GM21390 (cell line): Measurements from ENCODE around the gene POLR2I.

Experiments used
- ATAC-seq: cut with Tn5 transposase; IDR thresholded peaks from one replicate; pipeline ENCODE4 v1.9.1; 2021; ENCODE audit not compliant: unreplicated experiment

Gene POLR2I

GRCh38 chr19:36114721-36115452, at the start of gene POLR2I:
Gene POLR2I (minus strand): TSS chr19:36114875. CDS start chr19:36114856, 19 bp downstream.
- peak; percentile 75 for ATAC-seq

- ATAC-seq = no peak
Observed at GRCh38 chr19:36163813-36164212, 49.1 kb upstream of the POLR2I start.

- no peak for ATAC-seq
Observed at GRCh38 chr19:36160821-36161596, 46.3 kb upstream of the POLR2I start.

- no peak for ATAC-seq
Observed at GRCh38 chr19:36153126-36153525, 38.5 kb upstream of the POLR2I start.

GRCh38 chr19:36152352-36153091, 37.8 kb upstream of the POLR2I start, which contains the start of gene COX7A1:
Gene COX7A1 (minus strand): TSS chr19:36152447. CDS start chr19:36152407, 40 bp downstream.
- ATAC-seq = no peak

GRCh38 chr19:36152019-36152351, 37.3 kb upstream of the POLR2I start:
- no peak for ATAC-seq

- ATAC-seq = no peak
Observed at GRCh38 chr19:36151144-36152018, 36.7 kb upstream of the POLR2I start.

GRCh38 chr19:36150586-36150985, 35.9 kb upstream of the POLR2I start:
- no peak for ATAC-seq

GRCh38 chr19:36149673-36150406, 35.2 kb upstream of the POLR2I start:
- ATAC-seq = no peak

- ATAC-seq = no peak
Observed at GRCh38 chr19:36144624-36145023, 29.9 kb upstream of the POLR2I start.

GRCh38 chr19:36142496-36142895, 27.8 kb upstream of the POLR2I start:
- ATAC-seq = no peak

- ATAC-seq = no peak
Observed at GRCh38 chr19:36142046-36142445, 27.4 kb upstream of the POLR2I start.

GRCh38 chr19:36141039-36141927, 26.6 kb upstream of the POLR2I start:
- ATAC-seq = no peak

- ATAC-seq = peak; percentile 10
Observed at GRCh38 chr19:36140304-36141038, 25.8 kb upstream of the POLR2I start.

GRCh38 chr19:36139473-36140303, 25.0 kb upstream of the POLR2I start, which contains the start of gene CAPNS1:
Gene CAPNS1 (plus strand): TSS chr19:36140066. CDS start chr19:36141012, 946 bp downstream.
- ATAC-seq = peak; percentile 77

GRCh38 chr19:36139120-36139472, 24.4 kb upstream of the POLR2I start:
- no peak for ATAC-seq

- ATAC-seq = no peak
Observed at GRCh38 chr19:36136964-36137686, 22.4 kb upstream of the POLR2I start.
